Adrenal gland (tissue), 12 donors: ENCODE data around the gene LRCH1. TPM values are rescaled to one million over a fixed set of nuclear protein-coding genes. Genes with fewer than 3 reads are reported as not detected.

Source experiments
- DNase-seq, 7 donors: peaks; one replicate each; pipeline ENCODE4 v3.0.0-alpha.2; 2019 to 2020
- H3K27ac ChIP-seq, 5 donors: fragments of 200-600 bp; sonication (generic) in 4 of 5; 1 replicate in 3 of 5; 2 replicates in 2 of 5; pipeline versions ENCODE4 v1.5.1 to v1.8.0; 2016 to 2020; ENCODE audit warnings: mild to moderate bottlenecking in 1 of 5
- H3K27me3 ChIP-seq: fragments of 200-600 bp; 2 replicates; pipeline ENCODE4 v1.8.0; 2021
- H3K36me3 ChIP-seq, 2 donors: fragments of 200-600 bp; replicated peaks in 1 of 2; 1 replicate in 1 of 2; 2 replicates in 1 of 2; pipeline versions ENCODE4 v1.5.1 to v1.8.0; 2018 to 2022
- H3K4me1 ChIP-seq, 2 donors: fragments of 200-600 bp; replicated peaks in 1 of 2; 1 replicate in 1 of 2; 2 replicates in 1 of 2; pipeline versions ENCODE4 v1.5.1 to v1.8.0; 2018 to 2021
- H3K4me3 ChIP-seq, 4 donors: fragments of 200-600 bp; sonication (generic) in 3 of 4; one replicate each; pipeline ENCODE4 v1.5.1; 2016 to 2018
- H3K9me3 ChIP-seq, 3 donors: fragments of 200-600 bp; sonication (generic) in 1 of 3; replicated peaks in 1 of 3; 1 replicate in 2 of 3; 2 replicates in 1 of 3; pipeline versions ENCODE4 v1.5.1 to v1.8.0; 2016 to 2021
- POLR2A ChIP-seq, 2 donors: fragments of 450-650 bp; IDR thresholded peaks; one replicate each; pipeline ENCODE4 v1.6.1; 2017; ENCODE audit warnings: antibody characterized with exemption in 2 of 2, mild to moderate bottlenecking in 2 of 2, moderate library complexity in 1 of 2
- WGBS, 4 donors: extraction: QIAGEN DNeasy Blood & Tissue Kit in 2 of 4; methylation state at CpG; one replicate each; pipeline versions ENCODE4 v1.1.5 to v1.1.7; 2013 to 2017; 5-methylcytosine and 5-hydroxymethylcytosine counted together
- intact Hi-C, 2 donors: fragments of 100-400 bp; cut with DNase I; formaldehyde crosslinking; loops; one replicate each; pipeline versions ENCODE4 v1.14.1 to v1.15.0; 2022 to 2023
- polyA plus RNA-seq, 3 donors: library from polyadenylated mRNA; stranded (reverse); fragments of 200-250 nt in 2 of 3; fragments of 350-450 nt in 1 of 3; fragmentation: Illumina TruSeq in 1 of 3; extraction: RNeasy Lipid Tissue Mini Kit (QIAGEN cat#74804) in 1 of 3; gene quantifications; one replicate each; pipeline ENCODE4 v1.2.3, GENCODE V29; 2013 to 2014
- total RNA-seq, 9 donors: library from RNA; depleted of rRNA in 4 of 9; stranded (reverse); fragments of >200 nt in 4 of 9; fragments of 120-200 nt in 1 of 9; fragmentation: NEBNext Ultra II Directional in 1 of 9; extraction: Animal tissue kit (Norgen Biotek cat#: 25700) in 1 of 9; gene quantifications; one replicate each; pipeline versions ENCODE4 v1.1.0 to v1.2.4, GENCODE V29; 2013 to 2023
- TF ChIP-seq, protein P1 (sequence below), 6 experiments: fragments of 450-650 bp in 4 of 6; fragments of 200-600 bp in 2 of 6; sonication (generic) in 1 of 6; IDR thresholded peaks; 1 replicate in 5 of 6; 2 replicates in 1 of 6; pipeline versions ENCODE4 v1.5.1 to v1.8.0; 2016 to 2021; ENCODE audit warnings: antibody characterized with exemption in 6 of 6, mild to moderate bottlenecking in 2 of 6, moderate library complexity in 1 of 6
- donor health status: healthy with polysubstance abuse.
- donor health status: Bipolar disorder and iron deficiency.
- donor health status: DM: yes; HTN: yes; CAD: no.
- donor health status: DM: no; HTN: no; CAD: no.
- donor health status: DM: no; HTN: no; CAD: no.
- donor health status: DM: yes; HTN: yes; CAD: no.

LRCH1 gene
- total and polyA plus RNA-seq, 12 donors, result 2.8 to 13.6 (median 8.4) TPM

DNA sequence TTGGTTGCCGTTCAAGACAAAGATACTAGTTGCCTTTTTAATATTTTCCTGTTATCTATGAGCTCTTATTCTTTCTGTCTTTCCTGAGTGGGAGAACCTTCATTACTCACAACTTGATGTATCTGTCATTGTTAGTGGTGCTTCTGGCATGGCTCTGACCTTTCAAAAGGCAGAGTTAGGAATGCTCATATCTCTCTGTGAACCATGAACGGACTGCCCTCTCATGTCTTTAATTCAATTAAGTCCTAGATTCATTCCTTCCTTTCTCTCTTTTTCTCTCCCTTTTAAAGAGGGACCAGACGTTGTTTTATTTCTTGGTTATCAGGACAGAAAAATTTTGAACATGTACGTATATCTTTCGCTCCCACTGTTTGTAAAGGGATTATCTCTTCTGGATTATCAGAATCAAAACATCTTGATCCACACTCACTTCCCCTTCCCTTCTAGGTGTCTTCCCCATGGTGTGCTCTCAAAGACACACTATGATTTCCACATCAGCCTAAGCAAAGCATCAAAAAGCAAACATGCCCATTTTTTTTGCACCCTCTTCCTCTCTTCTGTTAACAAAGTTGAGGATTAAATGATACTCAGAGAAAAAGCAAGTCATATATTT lies 90.3 kb downstream of the LRCH1 start:
- TF ChIP-seq, protein P1, sequence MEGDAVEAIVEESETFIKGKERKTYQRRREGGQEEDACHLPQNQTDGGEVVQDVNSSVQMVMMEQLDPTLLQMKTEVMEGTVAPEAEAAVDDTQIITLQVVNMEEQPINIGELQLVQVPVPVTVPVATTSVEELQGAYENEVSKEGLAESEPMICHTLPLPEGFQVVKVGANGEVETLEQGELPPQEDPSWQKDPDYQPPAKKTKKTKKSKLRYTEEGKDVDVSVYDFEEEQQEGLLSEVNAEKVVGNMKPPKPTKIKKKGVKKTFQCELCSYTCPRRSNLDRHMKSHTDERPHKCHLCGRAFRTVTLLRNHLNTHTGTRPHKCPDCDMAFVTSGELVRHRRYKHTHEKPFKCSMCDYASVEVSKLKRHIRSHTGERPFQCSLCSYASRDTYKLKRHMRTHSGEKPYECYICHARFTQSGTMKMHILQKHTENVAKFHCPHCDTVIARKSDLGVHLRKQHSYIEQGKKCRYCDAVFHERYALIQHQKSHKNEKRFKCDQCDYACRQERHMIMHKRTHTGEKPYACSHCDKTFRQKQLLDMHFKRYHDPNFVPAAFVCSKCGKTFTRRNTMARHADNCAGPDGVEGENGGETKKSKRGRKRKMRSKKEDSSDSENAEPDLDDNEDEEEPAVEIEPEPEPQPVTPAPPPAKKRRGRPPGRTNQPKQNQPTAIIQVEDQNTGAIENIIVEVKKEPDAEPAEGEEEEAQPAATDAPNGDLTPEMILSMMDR (IDR thresholded peaks at IDR 0.05), result no peak
- TF ChIP-seq POLR2A (IDR thresholded peaks at IDR 0.05), result no peak
- H3K27ac ChIP-seq, result no peak overlapping the region
- no peak for DNase-seq
- intact Hi-C loops, result no loop called here
- H3K36me3 ChIP-seq, result no peaks in the 10 kb centered on the region
- H3K9me3 ChIP-seq, result no peaks in the 10 kb centered on the region
- no peak overlapping the region for H3K4me3 ChIP-seq
- 66 to 77% (median 67%) methylated on average over 5 of the region's 5 CpGs for WGBS, 4 donors
- peaks cover 0 to 38% of the 10 kb centered on the region in 2 donors for H3K4me1 ChIP-seq
- no peaks in the 10 kb centered on the region for H3K27me3 ChIP-seq

DNA sequence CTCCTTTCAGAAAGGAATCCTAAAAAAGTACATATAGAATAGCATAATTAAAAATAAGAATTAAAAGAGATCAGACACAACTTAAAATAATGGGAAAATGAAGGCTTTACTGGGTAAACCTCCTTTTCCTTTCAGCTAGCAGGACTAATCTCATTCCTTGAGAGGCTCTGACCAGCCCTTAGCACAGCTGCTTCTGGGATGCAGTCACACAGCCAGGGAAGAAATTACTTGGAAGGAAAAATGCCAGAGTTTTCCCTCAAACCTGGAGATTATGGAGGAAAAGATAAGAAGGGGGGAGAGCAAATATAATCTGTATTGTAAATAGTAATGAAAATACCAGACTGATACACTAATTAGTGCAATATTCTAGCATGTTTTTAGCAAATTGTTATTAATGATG lies 91.8 kb downstream of the LRCH1 start:
- H3K4me1 ChIP-seq, result peaks cover 0 to 31% of the 10 kb centered on the region in 2 donors
- TF ChIP-seq, protein P1 (IDR thresholded peaks at IDR 0.05), result no peak
- no peak for TF ChIP-seq POLR2A (IDR thresholded peaks at IDR 0.05)
- DNase-seq, result no peak
- H3K27me3 ChIP-seq, result no peaks in the 10 kb centered on the region
- no peak overlapping the region for H3K4me3 ChIP-seq
- intact Hi-C loops, result no loop called here
- H3K36me3 ChIP-seq, result no peaks in the 10 kb centered on the region
- H3K27ac ChIP-seq, result no peak overlapping the region
- no peaks in the 10 kb centered on the region for H3K9me3 ChIP-seq

DNA sequence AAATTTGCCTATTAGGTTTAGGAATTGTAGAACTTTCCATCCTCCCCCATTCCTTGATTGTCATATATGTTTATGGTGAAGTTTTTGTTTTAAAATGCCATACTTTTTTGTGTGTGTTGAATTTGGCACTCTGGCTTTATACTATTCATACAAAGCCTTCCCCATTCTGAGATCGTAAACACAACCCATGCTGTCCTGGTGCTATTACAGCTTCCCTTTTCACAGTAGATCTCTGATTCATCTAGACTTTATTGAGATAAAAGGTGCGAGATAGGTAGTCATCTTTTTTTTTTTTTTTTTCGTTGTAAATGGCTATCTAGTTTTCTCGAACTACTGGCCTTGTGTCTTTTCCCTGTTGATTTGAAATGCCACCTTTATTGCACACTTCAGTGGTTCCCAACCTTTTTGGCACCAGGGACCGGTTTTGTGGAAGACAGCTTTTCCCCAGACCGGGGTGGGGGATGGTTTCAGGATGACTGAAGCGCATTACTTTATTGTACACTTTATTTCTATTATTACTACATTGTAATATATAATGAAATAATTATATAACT lies 94.6 kb downstream of the LRCH1 start:
- no peaks in the 10 kb centered on the region for H3K27me3 ChIP-seq
- TF ChIP-seq POLR2A (IDR thresholded peaks at IDR 0.05), result no peak
- TF ChIP-seq, protein P1 (IDR thresholded peaks at IDR 0.05), result no peak
- 67 to 82% (median 71%) methylated on average over 7 of the region's 7 CpGs for whole genome bisulfite sequencing, 4 donors
- H3K4me1 ChIP-seq, result peaks cover 0 to 10% of the 10 kb centered on the region in 2 donors
- no peak overlapping the region for H3K27ac ChIP-seq
- H3K36me3 ChIP-seq, result no peaks in the 10 kb centered on the region
- H3K4me3 ChIP-seq, result no peak overlapping the region
- intact Hi-C loops, result no loop called here
- DNase-seq, result no peak
- H3K9me3 ChIP-seq, result no peaks in the 10 kb centered on the region

DNA sequence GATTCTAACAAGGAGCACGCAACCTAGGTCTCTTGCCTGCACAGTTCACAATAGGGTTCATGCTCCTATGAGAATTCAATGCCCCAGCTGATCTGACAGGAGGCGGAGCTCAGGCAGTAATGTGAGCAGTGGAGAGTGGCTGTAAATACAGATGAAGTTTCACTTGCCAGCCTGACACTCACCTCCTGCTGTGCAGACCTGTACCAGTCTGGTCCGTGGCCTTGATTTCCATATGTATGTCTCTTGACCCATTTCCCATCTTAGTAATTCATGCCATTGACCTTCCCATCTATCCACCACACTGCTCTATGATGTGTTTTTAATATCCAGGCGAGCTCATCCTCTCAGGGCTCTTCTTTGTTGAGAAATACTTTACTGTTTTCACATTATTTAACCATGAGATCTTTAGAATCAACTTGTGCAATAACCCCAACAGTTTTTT lies 95.2 kb downstream of the LRCH1 start:
- WGBS, 4 donors, result 60 to 68% (median 66%) methylated on average over 4 of the region's 4 CpGs
- intact Hi-C loops, result no loop called here
- no peak overlapping the region for H3K4me3 ChIP-seq
- no peak for TF ChIP-seq POLR2A (IDR thresholded peaks at IDR 0.05)
- TF ChIP-seq, protein P1 (IDR thresholded peaks at IDR 0.05), result no peak
- peak in 4 of 7 donors; percentile 17 to 31 (median 20) for DNase-seq
- no peak overlapping the region for H3K27ac ChIP-seq
- H3K9me3 ChIP-seq, result no peaks in the 10 kb centered on the region
- H3K27me3 ChIP-seq, result no peaks in the 10 kb centered on the region
- H3K36me3 ChIP-seq, result no peaks in the 10 kb centered on the region
- H3K4me1 ChIP-seq, result peaks cover 0 to 6% of the 10 kb centered on the region in 2 donors
